HG03457 (cell line): ENCODE data around the gene ELP1.
"Not testable (repeated sequence)": the region's sequence is repeated elsewhere in the genome, so short reads cannot be mapped to it uniquely, and the experiment has no call there.

ENCODE experiments used
- ATAC-seq: cut with Tn5 transposase; IDR thresholded peaks from one replicate; pipeline ENCODE4 v1.9.1; 2021; ENCODE audit warnings: moderate number of reproducible peaks; ENCODE audit not compliant: unreplicated experiment

The ELP1 gene

GRCh38 chr9:108933718-108934322 is at the start of gene ELP1:
TSS of gene ELP1 (minus strand) at chr9:108934124. CDS start at chr9:108931146, 2,978 bp downstream.
- peak; percentile 79 for ATAC-seq

DNA sequence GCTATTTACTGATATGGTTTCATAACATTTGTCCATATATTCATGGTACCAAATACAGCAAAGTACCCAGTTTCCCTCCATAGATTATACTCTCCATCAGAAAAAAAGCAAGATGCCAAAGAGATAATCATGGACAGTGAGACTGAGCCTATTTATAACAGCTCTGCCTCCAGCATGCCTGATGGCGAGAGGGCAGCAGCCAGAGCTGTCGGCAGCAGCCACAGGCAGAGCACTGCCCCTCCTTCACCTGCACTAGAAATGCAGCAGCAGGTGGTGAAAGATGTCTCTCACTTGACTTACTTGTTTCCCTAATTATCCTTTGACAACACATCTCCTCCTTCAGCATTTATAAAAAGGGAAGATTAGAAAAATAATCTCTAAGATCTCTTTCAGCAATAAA is 47.0 kb upstream of the ELP1 start:
- no peak for ATAC-seq

GRCh38 chr9:108978205-108978604 is 44.3 kb upstream of the ELP1 start:
- no peak for ATAC-seq

DNA sequence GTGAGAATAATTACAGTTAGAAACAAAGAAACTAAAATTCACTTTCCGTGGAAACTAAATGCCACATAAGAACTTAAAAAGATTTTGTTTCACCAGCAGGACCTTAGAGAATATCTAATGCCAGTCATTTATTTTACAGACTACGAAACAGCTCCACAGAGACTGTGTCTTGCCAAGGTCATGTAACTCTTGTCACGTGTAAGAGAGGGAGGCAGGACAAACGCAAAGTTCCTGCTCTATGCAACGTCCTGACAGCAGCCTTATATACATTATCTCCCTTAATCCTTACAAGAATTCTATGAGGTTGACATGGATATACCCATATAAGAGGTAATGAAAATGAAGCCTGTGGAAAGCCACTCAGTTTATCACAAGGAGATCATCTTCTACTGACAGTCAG is 40.0 kb upstream of the ELP1 start:
- no peak for ATAC-seq

DNA sequence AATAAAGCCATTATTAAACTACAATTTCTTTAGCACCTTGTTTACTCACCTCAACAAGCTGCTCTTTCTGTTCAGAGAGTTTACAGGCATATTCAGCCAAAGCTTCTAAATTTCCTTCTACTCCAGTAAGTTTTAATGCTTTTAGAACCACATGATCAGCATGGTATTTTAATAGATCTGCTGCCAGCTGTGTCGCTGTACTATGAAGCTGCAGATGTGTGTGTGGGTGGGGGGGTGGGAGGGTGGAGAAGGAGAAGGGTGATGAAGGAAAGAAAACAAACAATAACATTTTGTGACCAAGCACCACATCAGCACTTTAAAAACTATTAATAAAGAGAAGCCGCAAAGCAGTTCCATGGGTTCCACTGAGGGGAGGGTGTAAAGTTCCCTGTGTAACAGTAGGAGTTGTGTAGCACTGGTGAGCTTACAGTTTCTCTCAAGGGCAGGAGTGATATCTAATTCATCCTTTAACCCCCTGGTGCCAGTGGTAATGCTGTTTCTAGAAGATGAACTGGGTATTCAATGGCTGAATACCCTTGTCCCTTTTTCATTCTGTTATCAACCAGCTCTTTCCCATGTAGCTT is 38.8 kb upstream of the ELP1 start:
- no peak for ATAC-seq

DNA sequence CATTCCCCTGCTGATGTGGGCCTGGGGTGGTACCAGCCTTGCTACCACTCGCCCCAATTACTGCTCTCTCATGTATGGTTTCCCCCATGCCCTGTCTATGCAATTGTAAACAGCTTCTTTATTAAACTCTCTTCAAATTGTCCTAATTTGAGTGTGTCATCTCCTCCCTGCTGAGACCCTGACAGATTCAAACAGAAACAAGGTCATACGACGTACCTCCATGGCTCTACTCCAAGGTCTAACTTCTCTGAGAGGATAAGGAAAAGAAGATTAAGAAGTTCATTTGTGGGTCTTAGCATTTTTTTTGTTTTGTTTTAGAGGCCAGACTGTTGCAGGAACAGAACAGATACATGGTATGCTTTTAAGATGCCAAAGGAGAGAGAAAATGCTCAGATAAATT is 38.3 kb upstream of the ELP1 start:
- no peak for ATAC-seq

- ATAC-seq, result not testable (repeated sequence)
These were observed 37.5 kb upstream of the ELP1 start for GRCh38 chr9:108971392-108971791.

- ATAC-seq, result no peak
These were observed 34.0 kb upstream of the ELP1 start for GRCh38 chr9:108967916-108968315.

DNA sequence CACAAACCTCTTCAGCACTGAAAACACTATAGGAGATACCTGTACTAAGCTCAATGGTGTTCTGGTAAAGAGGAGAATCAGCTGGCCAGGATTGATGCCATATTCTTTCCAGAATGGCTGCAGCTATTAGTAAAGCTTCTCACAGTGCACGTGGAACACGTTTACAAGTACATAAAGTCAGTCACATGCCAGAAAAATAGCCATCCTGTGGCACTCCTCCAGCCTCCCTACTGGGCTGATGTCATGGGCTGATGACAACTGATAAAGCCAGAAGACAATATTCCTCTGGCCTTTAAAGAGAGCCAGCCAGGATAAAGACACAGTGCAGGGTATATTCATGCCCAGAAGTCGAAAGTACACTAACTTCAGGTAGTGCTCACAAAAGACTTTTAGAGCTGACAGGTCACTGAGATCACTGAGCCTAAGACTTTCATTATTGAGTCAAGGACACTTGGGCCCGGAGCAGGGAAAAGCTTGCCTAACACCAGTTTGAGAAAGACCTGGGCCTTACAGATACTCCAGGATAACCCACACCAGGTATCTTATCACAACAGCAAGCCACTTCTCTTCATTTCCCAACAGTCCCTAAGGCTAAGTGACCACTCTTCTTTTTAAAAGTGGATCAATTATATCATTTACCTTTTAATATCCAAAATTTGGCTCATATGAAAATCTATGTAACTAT is 29.7 kb upstream of the ELP1 start:
- ATAC-seq, result no peak

- no peak for ATAC-seq
These were observed 27.2 kb upstream of the ELP1 start for GRCh38 chr9:108961151-108961550.

- no peak for ATAC-seq
These were observed 26.4 kb upstream of the ELP1 start for GRCh38 chr9:108960331-108960730.

GRCh38 chr9:108956631-108957026 is 22.7 kb upstream of the ELP1 start:
- ATAC-seq, result no peak

DNA sequence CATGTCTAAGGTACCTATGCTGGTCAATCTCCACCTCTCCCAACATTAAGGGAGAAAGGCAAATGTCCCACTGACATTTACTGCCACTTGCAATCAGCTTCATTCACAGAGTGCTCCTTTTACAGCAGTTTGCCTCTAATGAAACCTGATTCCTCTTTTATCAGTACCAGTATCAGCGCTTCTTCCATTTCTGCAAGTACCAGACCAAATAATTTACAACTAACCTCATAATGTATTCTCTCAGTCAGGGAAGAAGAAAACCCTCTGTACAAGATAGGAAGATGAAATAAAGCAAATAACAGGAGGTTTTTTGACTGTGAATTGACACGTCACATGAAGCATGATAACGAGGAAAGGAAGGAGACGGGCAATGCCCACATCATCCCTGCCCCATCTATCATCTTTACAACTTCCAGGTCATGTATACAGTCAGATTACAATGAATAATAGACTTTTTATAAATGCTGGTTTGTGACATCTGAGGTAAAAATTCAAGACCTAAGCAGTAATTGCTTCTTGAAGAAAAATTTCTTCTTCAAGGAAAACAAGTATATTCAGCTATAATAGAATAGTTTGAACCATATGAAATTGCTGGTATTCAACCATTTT is 22.2 kb upstream of the ELP1 start:
- ATAC-seq, result no peak

DNA sequence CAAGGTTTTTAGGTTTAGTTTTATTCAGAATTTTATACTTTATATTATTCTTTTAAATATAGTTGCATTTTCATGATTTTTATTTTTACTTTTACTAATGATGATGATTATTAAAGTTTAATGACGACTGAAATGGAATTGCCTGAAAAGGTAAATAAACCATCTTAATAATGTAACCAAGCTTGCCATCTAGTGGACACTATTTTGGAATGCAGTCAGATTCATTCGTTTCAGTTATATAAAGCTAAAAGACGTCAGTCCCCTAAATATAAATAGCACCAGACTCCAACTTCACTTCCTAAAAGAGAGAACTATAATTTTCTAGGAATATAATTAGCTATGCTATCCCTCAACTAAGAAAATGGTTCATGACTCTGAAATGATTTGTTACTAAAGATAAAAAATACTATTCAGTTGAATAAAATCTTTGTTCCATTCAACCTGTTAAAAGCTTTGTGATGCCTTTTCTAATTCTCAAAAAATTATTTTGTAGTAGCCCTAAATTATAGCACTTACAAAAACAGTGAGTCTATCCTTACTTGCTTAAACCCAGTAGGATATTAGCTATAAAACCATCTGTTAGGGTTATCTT is 20.2 kb upstream of the ELP1 start:
- ATAC-seq, result no peak

DNA sequence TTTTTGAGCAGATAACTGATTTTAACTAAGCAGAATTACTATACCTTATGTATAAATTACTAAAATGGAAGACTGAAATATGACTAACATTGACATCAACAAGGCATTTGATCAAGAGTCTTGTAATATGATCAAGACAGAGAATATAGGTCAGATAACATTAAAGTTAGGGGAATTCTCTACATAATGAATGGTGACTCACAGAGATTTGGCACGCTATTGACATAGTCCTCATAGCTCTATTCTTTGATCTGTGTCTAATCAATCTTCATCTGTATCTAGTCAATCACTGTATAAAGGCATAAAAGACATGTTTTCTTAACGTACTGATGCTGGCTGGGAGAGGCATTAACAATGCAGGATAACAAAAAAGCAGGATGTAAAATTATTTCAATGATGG is 17.7 kb upstream of the ELP1 start:
- ATAC-seq, result no peak

DNA sequence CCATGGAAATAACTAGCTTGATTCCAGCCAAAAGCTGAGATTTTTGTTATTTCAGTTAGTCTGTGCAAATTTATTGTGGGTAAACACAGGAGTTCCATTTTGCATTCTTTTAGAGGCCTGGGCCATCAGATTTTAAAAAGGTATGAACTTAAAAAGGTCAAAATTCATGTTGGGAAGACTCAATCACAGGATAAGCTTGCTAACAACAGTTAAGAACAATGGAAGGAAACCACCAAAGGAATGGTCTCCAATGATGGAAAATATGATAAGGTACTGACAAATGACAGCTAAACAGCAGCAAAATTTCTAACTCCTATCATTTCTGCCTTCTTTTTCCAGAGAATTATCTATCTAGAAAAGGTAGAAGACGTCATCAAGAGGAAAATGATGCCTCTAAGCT is 16.2 kb upstream of the ELP1 start:
- ATAC-seq, result no peak

DNA sequence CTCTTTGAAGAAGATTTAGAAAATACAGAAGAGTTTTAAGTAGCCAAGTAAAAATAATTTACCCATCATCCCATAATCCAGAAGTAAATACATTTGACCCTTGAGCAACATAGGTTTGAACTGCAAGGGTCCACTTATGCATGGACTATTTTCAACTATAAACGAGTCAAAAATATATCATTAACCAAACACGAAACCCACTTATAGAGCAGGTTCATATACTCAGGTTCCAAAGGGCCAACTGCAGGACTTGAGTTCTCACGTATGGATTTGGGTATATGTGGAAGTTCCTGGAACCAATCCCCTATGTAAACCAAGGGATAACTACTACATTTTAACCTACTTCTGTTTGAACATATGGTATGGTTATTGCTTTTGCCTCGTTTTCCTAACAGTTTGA is 6.1 kb upstream of the ELP1 start:
- no peak for ATAC-seq

DNA sequence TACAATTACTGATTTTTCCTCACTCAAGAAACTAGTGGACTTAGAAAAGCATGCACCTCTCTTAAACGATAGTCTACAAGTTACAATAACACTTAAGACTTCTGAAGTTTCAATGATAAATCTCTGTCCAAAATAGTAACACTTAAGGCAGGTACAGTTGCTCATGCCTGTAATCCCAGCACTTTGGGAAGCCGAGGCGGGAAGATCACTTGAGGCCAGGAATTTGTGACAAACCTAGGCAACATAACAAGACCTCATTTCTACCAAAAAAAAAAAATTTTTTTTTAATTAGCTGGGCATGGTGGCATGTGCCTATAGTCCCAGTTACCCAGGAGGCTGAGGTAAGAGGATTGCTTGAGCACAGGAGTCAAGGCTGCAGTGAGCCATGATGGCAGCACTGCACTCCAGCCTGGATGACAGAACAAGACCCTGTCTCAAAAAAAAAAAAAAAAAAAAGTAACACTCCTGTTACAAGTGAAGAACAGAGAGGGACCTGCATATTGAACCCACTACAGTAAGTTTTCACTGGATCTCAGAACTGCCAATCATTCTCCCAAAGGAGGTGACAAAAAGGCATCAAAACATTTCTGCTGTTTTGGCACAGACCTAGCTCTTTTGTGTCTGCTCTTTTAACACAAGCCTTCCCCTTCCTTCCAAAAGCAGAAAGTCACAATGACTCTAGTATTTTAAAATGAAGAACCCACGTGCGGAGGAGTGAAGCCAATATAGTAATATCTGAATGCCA is 3.8 kb upstream of the ELP1 start:
- ATAC-seq, result no peak

DNA sequence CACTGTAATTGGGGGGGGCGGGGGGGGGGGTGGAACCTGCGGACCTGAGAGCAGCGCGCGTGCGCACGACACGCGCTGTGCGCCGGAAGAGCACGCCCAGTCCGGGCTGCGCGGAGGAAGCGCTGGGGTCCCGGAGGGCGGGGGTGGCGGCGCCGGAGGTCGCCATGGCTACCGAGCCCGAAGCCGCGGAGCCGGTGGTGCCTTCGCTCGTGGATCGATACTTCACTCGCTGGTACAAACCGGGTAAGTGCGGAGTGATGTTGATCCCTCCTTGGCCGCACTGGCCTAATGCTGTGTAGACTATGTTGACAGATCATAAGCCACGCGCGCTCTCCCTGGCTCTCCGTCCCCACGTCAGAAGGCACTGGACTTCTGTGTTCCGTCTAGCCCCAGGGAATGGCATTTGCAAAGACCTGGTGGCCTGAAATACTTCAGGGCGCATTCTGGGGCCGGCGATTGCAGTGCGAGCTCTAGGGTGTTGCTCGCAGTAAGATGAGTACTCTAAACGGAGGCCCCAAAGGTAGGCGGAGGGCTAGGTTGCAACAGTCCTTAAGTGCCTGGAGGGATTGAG is 484 bp upstream of the ELP1 start, which contains the start of gene ABITRAM:
TSS of gene ABITRAM (plus strand) at position 78 of the 571 bp plus-strand sequence. CDS start at position 165, 87 bp downstream.
- ATAC-seq, result peak; percentile 74

- no peak for ATAC-seq
These were observed 650 bp downstream of the ELP1 start for GRCh38 chr9:108933231-108933717.
